NCI-H187 (cell line): ENCODE data around the gene LRRC73.
"Not testable (repeated sequence)": the region's sequence is repeated elsewhere in the genome, so short reads cannot be mapped to it uniquely, and the experiment has no call there.

Experiments used
- DNase-seq, 2 experiments: peaks; one replicate each; lab custom pipeline; 2025; lab: John Stamatoyannopoulos, UW

The LRRC73 gene

GRCh38 chr6:43509984-43510826 lies at the start of gene LRRC73:
Gene LRRC73, minus strand, starts transcription at chr6:43510346. Its CDS starts 561 bp downstream, at chr6:43509785.
- peak; percentile 51 to 58 for DNase-seq

GRCh38 chr6:43559328-43559727 lies 49.2 kb upstream of the LRRC73 start:
- no peak for DNase-seq

GRCh38 chr6:43557620-43558019 lies 47.5 kb upstream of the LRRC73 start:
- not testable (repeated sequence) for DNase-seq

GRCh38 chr6:43547222-43547621 lies 37.1 kb upstream of the LRRC73 start:
- DNase-seq = no peak

- DNase-seq = no peak
Measured at GRCh38 chr6:43544461-43544860, 34.3 kb upstream of the LRRC73 start.

GRCh38 chr6:43541774-43542471 lies 31.8 kb upstream of the LRRC73 start:
- no peak for DNase-seq

GRCh38 chr6:43540507-43540906 lies 30.4 kb upstream of the LRRC73 start:
- no peak for DNase-seq

GRCh38 chr6:43539409-43539808 lies 29.3 kb upstream of the LRRC73 start:
- DNase-seq = not testable (repeated sequence)

- DNase-seq = not testable (repeated sequence)
Measured at GRCh38 chr6:43538986-43539385, 28.8 kb upstream of the LRRC73 start.

- DNase-seq = no peak
Measured at GRCh38 chr6:43532201-43532600, 22.1 kb upstream of the LRRC73 start.

GRCh38 chr6:43524483-43524961 lies 14.4 kb upstream of the LRRC73 start:
- no peak for DNase-seq

GRCh38 chr6:43523284-43523683 lies 13.1 kb upstream of the LRRC73 start:
- no peak for DNase-seq

- no peak for DNase-seq
Measured at GRCh38 chr6:43522547-43523261, 12.6 kb upstream of the LRRC73 start.

GRCh38 chr6:43521836-43522235 lies 11.7 kb upstream of the LRRC73 start:
- no peak for DNase-seq

GRCh38 chr6:43520097-43520496 lies 10.0 kb upstream of the LRRC73 start:
- DNase-seq = no peak

- no peak for DNase-seq
Measured at GRCh38 chr6:43517505-43518357, 7.6 kb upstream of the LRRC73 start.

GRCh38 chr6:43516697-43517504 lies 6.8 kb upstream of the LRRC73 start, which contains the start of the genes POLR1C and YIPF3:
Gene POLR1C, plus strand, starts transcription at chr6:43517089. Its CDS starts 21 bp downstream, at chr6:43517110.
Gene YIPF3, minus strand, starts transcription at chr6:43516926. Its CDS starts 119 bp downstream, at chr6:43516807.
- DNase-seq = peak; percentile 97

- no peak for DNase-seq
Measured at GRCh38 chr6:43516367-43516696, 6.2 kb upstream of the LRRC73 start.

- DNase-seq = no peak
Measured at GRCh38 chr6:43515808-43516207, 5.7 kb upstream of the LRRC73 start.

- no peak for DNase-seq
Measured at GRCh38 chr6:43511824-43512415, 1.8 kb upstream of the LRRC73 start.
